ENCODE results near the gene SLC6A18. TPM values are rescaled to one million over a fixed set of nuclear protein-coding genes. Genes with fewer than 3 reads are reported as not detected.

SLC6A18 gene
- total RNA-seq, 2 donors from 2014 or later, result not detected

- DNase-seq (ENCODE audit: low spot score), result no peak
- Histone ChIP-seq H3K4me3 (no peak overlapping the region), H3K4me1 (replicated peaks) (no peaks in the 10 kb centered on the region), H3K9me3 (no peaks in the 10 kb centered on the region), H3K27ac (no peak overlapping the region), H3K27me3 (replicated peaks; ENCODE audit: insufficient read depth) (no peaks in the 10 kb centered on the region), H3K36me3 (no peaks in the 10 kb centered on the region)
- intact Hi-C loops (cut with DNase I), result no loop called here
- TF ChIP-seq POLR2AphosphoS5 (IDR thresholded peaks at IDR 0.05), result no peak
- no peak for TF ChIP-seq POLR2A (IDR thresholded peaks at IDR 0.05)
- TF ChIP-seq CTCF (IDR thresholded peaks at IDR 0.05), result no peak
- 88% methylated on average over 19 of the region's 19 CpGs for WGBS
Observed at GRCh38 chr5:1254196-1254595, 29.0 kb downstream of the SLC6A18 start.

GRCh38 chr5:1255081-1255561, 29.9 kb downstream of the SLC6A18 start:
- 55% methylated on average over 16 of the region's 16 CpGs for WGBS
- H3K27me3 ChIP-seq (replicated peaks; ENCODE audit: insufficient read depth), result no peaks in the 10 kb centered on the region
- H3K4me3 ChIP-seq, result no peak overlapping the region
- no peak overlapping the region for H3K27ac ChIP-seq
- TF ChIP-seq CTCF (IDR thresholded peaks at IDR 0.05), result no peak
- TF ChIP-seq POLR2AphosphoS5 (IDR thresholded peaks at IDR 0.05), result no peak
- TF ChIP-seq POLR2A (IDR thresholded peaks at IDR 0.05), result no peak
- no peaks in the 10 kb centered on the region for H3K9me3 ChIP-seq
- no peak for DNase-seq (ENCODE audit: low spot score)
- H3K4me1 ChIP-seq (replicated peaks), result no peaks in the 10 kb centered on the region
- no peaks in the 10 kb centered on the region for H3K36me3 ChIP-seq
- intact Hi-C loops (cut with DNase I), result no loop called here

- H3K27ac ChIP-seq, result no peak overlapping the region
- H3K36me3 ChIP-seq, result no peaks in the 10 kb centered on the region
- no peaks in the 10 kb centered on the region for H3K27me3 ChIP-seq (replicated peaks; ENCODE audit: insufficient read depth)
- intact Hi-C loops (cut with DNase I), result no loop called here
- H3K9me3 ChIP-seq, result no peaks in the 10 kb centered on the region
- DNase-seq (ENCODE audit: low spot score), result no peak
- 84% methylated on average over 23 of the region's 23 CpGs for WGBS
- no peak for TF ChIP-seq POLR2A (IDR thresholded peaks at IDR 0.05)
- no peak for TF ChIP-seq CTCF (IDR thresholded peaks at IDR 0.05)
- TF ChIP-seq POLR2AphosphoS5 (IDR thresholded peaks at IDR 0.05), result no peak
- H3K4me3 ChIP-seq, result no peak overlapping the region
- no peaks in the 10 kb centered on the region for H3K4me1 ChIP-seq (replicated peaks)
Observed at GRCh38 chr5:1256776-1257175, 31.6 kb downstream of the SLC6A18 start.

- Histone ChIP-seq H3K27me3 (replicated peaks; ENCODE audit: insufficient read depth) (no peaks in the 10 kb centered on the region), H3K27ac (no peak overlapping the region), H3K9me3 (no peaks in the 10 kb centered on the region), H3K36me3 (no peaks in the 10 kb centered on the region), H3K4me3 (no peak overlapping the region), H3K4me1 (replicated peaks) (no peaks in the 10 kb centered on the region)
- TF ChIP-seq CTCF (IDR thresholded peaks at IDR 0.05) (no peak), POLR2A (IDR thresholded peaks at IDR 0.05) (no peak), POLR2AphosphoS5 (IDR thresholded peaks at IDR 0.05) (no peak)
- intact Hi-C loops (cut with DNase I), result no loop called here
- no peak for DNase-seq (ENCODE audit: low spot score)
- whole genome bisulfite sequencing, result 86% methylated on average over 17 of the region's 17 CpGs
Observed at GRCh38 chr5:1257363-1257762, 32.2 kb downstream of the SLC6A18 start.

- no peak for TF ChIP-seq CTCF (IDR thresholded peaks at IDR 0.05)
- no peak for TF ChIP-seq POLR2A (IDR thresholded peaks at IDR 0.05)
- no peaks in the 10 kb centered on the region for H3K27me3 ChIP-seq (replicated peaks; ENCODE audit: insufficient read depth)
- no peak overlapping the region for H3K4me3 ChIP-seq
- no peak overlapping the region for H3K27ac ChIP-seq
- no peaks in the 10 kb centered on the region for H3K9me3 ChIP-seq
- no peaks in the 10 kb centered on the region for H3K4me1 ChIP-seq (replicated peaks)
- WGBS, result 92% methylated on average over 12 of the region's 13 CpGs
- H3K36me3 ChIP-seq, result no peaks in the 10 kb centered on the region
- intact Hi-C loops (cut with DNase I), result no loop called here
- no peak for DNase-seq (ENCODE audit: low spot score)
Observed at GRCh38 chr5:1257841-1258240, 32.7 kb downstream of the SLC6A18 start.

Data from prostate gland (tissue), 2 donors.